HCT116 (cell line): ENCODE measurements around the gene STK24.

ENCODE experiments used
- CEBPB ChIP-seq: IDR thresholded peaks from 2 replicates; pipeline ENCODE4 v1.6.1; 2012; ENCODE audit warnings: low read depth
- EZH2 ChIP-seq: fragments of 200-600 bp; sonication (generic); IDR thresholded peaks from 2 replicates; pipeline ENCODE4 v1.6.1; 2017; ENCODE audit warnings: antibody characterized with exemption, mixed run types
- EZH2phosphoT487 ChIP-seq: fragments of 200-600 bp; IDR thresholded peaks from 2 replicates; pipeline ENCODE4 v1.6.1; 2018; ENCODE audit warnings: antibody characterized with exemption, borderline replicate concordance
- POLR2A ChIP-seq: IDR thresholded peaks from 2 replicates; pipeline ENCODE4 v1.7.0; 2011; ENCODE audit warnings: borderline replicate concordance; ENCODE audit not compliant: insufficient read depth, insufficient read length; ENCODE audit errors: extremely low read depth
- POLR2AphosphoS5 ChIP-seq: IDR thresholded peaks from 2 replicates; pipeline ENCODE4 v1.6.1; 2011; ENCODE audit warnings: mild to moderate bottlenecking, low read depth, low read length, moderate library complexity
- RAD21 ChIP-seq: IDR thresholded peaks from 2 replicates; pipeline ENCODE4 v1.6.1; 2012; ENCODE audit warnings: low read depth, mild to moderate bottlenecking
- YY1 ChIP-seq: IDR thresholded peaks from 2 replicates; pipeline ENCODE4 v1.6.1; 2011; ENCODE audit warnings: low read length, low read depth, moderate library complexity, mild to moderate bottlenecking; ENCODE audit not compliant: insufficient replicate concordance; ENCODE audit errors: extremely low read depth
- ZNF274 ChIP-seq: fragments of 200-500 bp; sonication (Bioruptor generic); IDR thresholded peaks from 2 replicates; pipeline ENCODE4 v1.6.1; 2014; ENCODE audit warnings: mild to moderate bottlenecking, low read depth, low read length, inconsistent platforms
- TF ChIP-seq, protein P1 (sequence below), 3 experiments: fragments of 200-600 bp in 1 of 3; sonication (generic) in 1 of 3; IDR thresholded peaks in 2 of 3; conservative IDR thresholded peaks in 1 of 3; 2 replicates each; pipeline ENCODE4 v1.5.1; 2012 to 2017; ENCODE audit warnings: low read depth in 2 of 3, low read length in 2 of 3, antibody characterized with exemption in 1 of 3, borderline replicate concordance in 1 of 3, control low read depth in 1 of 3, mild to moderate bottlenecking in 1 of 3, mixed read lengths in 1 of 3, mixed run types in 1 of 3, moderate library complexity in 1 of 3; ENCODE audit not compliant: insufficient read depth in 1 of 3
- TF ChIP-seq, protein P2 (sequence below): IDR thresholded peaks from 2 replicates; pipeline ENCODE4 v1.6.1; 2012; ENCODE audit warnings: low read depth

DNA sequence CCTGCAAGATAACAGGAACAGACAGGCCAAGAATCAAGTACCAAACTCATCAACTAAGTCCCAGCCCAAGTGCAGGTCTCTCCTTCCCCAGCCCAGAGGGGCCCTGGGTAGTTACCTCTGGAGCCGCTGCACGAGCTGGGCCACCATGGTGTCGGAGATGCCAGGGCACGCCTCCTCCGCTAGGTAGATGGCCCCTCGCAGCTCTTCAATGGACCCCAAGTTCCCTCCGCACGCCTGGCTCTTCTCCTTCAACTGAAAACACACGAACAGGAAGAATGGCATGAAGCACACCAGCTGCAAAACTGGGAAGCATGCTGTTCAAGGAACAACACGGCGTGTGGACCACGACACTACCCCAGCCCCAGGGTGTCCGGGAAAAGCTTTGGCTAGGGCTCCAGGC lies 119.9 kb downstream of the STK24 start:
- TF ChIP-seq, protein P1, sequence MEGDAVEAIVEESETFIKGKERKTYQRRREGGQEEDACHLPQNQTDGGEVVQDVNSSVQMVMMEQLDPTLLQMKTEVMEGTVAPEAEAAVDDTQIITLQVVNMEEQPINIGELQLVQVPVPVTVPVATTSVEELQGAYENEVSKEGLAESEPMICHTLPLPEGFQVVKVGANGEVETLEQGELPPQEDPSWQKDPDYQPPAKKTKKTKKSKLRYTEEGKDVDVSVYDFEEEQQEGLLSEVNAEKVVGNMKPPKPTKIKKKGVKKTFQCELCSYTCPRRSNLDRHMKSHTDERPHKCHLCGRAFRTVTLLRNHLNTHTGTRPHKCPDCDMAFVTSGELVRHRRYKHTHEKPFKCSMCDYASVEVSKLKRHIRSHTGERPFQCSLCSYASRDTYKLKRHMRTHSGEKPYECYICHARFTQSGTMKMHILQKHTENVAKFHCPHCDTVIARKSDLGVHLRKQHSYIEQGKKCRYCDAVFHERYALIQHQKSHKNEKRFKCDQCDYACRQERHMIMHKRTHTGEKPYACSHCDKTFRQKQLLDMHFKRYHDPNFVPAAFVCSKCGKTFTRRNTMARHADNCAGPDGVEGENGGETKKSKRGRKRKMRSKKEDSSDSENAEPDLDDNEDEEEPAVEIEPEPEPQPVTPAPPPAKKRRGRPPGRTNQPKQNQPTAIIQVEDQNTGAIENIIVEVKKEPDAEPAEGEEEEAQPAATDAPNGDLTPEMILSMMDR (IDR thresholded peaks at IDR 0.05 in 2 of 3, conservative IDR thresholded peaks at IDR 0.05 in 1 of 3; ENCODE audit: borderline replicate concordance in 1 of 3, insufficient read depth in 1 of 3, low read depth in 2 of 3, low read length in 2 of 3): no peak
- TF ChIP-seq, protein P2, sequence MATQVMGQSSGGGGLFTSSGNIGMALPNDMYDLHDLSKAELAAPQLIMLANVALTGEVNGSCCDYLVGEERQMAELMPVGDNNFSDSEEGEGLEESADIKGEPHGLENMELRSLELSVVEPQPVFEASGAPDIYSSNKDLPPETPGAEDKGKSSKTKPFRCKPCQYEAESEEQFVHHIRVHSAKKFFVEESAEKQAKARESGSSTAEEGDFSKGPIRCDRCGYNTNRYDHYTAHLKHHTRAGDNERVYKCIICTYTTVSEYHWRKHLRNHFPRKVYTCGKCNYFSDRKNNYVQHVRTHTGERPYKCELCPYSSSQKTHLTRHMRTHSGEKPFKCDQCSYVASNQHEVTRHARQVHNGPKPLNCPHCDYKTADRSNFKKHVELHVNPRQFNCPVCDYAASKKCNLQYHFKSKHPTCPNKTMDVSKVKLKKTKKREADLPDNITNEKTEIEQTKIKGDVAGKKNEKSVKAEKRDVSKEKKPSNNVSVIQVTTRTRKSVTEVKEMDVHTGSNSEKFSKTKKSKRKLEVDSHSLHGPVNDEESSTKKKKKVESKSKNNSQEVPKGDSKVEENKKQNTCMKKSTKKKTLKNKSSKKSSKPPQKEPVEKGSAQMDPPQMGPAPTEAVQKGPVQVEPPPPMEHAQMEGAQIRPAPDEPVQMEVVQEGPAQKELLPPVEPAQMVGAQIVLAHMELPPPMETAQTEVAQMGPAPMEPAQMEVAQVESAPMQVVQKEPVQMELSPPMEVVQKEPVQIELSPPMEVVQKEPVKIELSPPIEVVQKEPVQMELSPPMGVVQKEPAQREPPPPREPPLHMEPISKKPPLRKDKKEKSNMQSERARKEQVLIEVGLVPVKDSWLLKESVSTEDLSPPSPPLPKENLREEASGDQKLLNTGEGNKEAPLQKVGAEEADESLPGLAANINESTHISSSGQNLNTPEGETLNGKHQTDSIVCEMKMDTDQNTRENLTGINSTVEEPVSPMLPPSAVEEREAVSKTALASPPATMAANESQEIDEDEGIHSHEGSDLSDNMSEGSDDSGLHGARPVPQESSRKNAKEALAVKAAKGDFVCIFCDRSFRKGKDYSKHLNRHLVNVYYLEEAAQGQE: no peak
- no peak for TF ChIP-seq ZNF274
- no peak for TF ChIP-seq POLR2AphosphoS5
- no peak for TF ChIP-seq CEBPB
- no peak for TF ChIP-seq EZH2phosphoT487
- TF ChIP-seq YY1: no peak
- no peak for TF ChIP-seq EZH2
- TF ChIP-seq POLR2A: no peak
- TF ChIP-seq RAD21: no peak
